ENCODE results near the gene ANGPT4. TPM values are rescaled to one million over a fixed set of nuclear protein-coding genes. Genes with fewer than 3 reads are reported as not detected.
A peak's percentile ranks its signal among the peaks of the same experiment; 100 is the strongest.

Gene ANGPT4
- total RNA-seq, 1 experiment from 2014 or later, result not detected

DNA sequence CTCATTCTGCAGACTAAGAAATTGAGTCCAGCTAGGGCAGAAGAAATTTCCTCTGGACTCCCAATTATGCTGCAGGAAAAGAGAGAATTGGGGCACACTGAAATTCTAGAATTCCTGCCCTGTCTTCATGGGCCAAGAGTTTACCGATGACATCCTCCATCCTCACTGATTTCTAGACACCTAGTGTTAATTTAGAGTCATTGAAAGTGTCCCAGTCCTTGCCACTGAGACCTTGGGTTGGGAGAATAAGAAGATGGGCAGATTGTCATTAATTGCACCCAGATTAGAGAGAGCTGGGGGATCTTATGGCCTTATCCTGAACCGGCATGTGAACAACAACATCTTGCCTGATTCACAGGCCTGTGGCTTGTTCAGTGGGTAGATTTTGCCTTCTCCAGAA is 29.0 kb downstream of the ANGPT4 start:
- no TSS peak for BruUV-seq (replicated peaks)
- POLR2A ChIA-PET, result no interaction called here

DNA sequence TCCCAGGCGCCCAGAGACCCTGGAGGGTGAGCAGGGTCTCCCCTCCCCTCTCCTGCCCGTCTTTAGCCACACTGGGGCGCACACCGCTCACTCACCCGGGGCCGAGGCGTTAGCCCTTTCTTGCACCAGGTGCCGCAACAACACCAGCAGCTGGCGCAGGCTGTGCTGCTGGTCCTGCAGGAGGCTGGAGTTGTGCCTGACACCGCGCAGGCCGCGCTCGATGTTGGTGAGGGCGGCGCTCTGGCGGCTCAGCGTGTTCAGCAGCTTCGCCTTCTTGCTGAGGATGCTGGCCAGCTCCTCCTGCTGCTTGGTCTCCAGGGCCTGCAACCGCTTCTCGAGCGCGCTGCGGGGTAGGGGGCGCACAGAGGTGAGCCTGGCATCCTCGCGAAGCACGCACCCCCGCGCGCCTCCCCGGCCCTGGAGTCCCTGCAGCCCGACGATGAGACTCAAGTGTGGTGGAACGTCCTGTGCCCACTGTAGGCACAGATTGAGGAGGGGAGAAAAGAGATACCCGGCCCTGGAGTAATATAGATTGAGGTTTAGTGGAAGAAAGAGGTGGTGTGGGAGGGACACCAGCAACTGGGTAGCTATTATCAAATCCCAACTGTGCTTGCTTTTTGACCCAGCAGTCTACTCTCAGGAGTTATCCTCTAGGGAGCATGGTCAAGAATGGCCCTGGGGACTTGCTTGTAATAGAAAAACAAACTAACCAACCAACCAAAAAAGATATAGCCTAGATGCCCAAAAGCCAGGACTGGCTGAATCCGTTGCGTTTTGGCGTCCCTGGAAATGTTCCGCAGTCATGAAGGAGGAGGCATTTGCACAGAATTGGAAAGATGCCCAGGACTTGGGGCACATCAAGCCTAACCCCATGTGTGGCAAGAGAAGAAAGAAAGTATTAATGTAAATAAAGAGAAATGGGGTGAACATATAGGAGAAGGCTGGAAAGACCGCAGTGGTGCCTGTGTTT is 30.9 kb downstream of the ANGPT4 start:
- DNase-seq (ENCODE audit: low read depth, low spot score), result no peak
- no peak for ATAC-seq
- ChIA-PET POLR2A (no interaction called here), CTCF (no interaction called here)
- in situ Hi-C loops (cut with HindIII; ENCODE audit: low pct_unique_long_range_greater_than_20kb, low sequenced_read_pairs) (no loop called here), intact Hi-C loops (cut with micrococcal nuclease; ENCODE audit: unreplicated experiment) (no loop called here)
- H3K4me3 ChIP-seq (ENCODE audit: low read depth in 2 of 2, low read length in 2 of 2), result no peak overlapping the region
- no peak for TF ChIP-seq POLR2AphosphoS5 (IDR thresholded peaks at IDR 0.05; ENCODE audit: low read depth, low read length)
- TF ChIP-seq, protein P1, sequence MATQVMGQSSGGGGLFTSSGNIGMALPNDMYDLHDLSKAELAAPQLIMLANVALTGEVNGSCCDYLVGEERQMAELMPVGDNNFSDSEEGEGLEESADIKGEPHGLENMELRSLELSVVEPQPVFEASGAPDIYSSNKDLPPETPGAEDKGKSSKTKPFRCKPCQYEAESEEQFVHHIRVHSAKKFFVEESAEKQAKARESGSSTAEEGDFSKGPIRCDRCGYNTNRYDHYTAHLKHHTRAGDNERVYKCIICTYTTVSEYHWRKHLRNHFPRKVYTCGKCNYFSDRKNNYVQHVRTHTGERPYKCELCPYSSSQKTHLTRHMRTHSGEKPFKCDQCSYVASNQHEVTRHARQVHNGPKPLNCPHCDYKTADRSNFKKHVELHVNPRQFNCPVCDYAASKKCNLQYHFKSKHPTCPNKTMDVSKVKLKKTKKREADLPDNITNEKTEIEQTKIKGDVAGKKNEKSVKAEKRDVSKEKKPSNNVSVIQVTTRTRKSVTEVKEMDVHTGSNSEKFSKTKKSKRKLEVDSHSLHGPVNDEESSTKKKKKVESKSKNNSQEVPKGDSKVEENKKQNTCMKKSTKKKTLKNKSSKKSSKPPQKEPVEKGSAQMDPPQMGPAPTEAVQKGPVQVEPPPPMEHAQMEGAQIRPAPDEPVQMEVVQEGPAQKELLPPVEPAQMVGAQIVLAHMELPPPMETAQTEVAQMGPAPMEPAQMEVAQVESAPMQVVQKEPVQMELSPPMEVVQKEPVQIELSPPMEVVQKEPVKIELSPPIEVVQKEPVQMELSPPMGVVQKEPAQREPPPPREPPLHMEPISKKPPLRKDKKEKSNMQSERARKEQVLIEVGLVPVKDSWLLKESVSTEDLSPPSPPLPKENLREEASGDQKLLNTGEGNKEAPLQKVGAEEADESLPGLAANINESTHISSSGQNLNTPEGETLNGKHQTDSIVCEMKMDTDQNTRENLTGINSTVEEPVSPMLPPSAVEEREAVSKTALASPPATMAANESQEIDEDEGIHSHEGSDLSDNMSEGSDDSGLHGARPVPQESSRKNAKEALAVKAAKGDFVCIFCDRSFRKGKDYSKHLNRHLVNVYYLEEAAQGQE (IDR thresholded peaks at IDR 0.05; ENCODE audit: insufficient read depth in 1 of 2, low read depth in 2 of 2, low read length in 1 of 2), result 0 out of 4 replicates have a peak, but pooled peaks of 1 of the 2 experiments have one; percentile 56
- H3K36me3 ChIP-seq (ENCODE audit: control insufficient read depth, insufficient read depth, low read length), result no peaks in the 10 kb centered on the region
- H3K4me1 ChIP-seq (ENCODE audit: control insufficient read depth, insufficient read depth, low read length), result peaks cover 5% of the 10 kb centered on the region; the same call in 1 of the 2 replicates
- H3K9me3 ChIP-seq (ENCODE audit: control insufficient read depth, insufficient read depth, low read depth, low read length), result no peaks in the 10 kb centered on the region
- H3K27ac ChIP-seq (ENCODE audit: low read length), result no peak overlapping the region
- no TSS peak for BruUV-seq (replicated peaks)
- H3K27me3 ChIP-seq (ENCODE audit: control insufficient read depth, insufficient read depth, low read length), result no peaks in the 10 kb centered on the region

More for the DNA sequence above, 29.0 kb downstream of the ANGPT4 start:
- no peaks in the 10 kb centered on the region for H3K27me3 ChIP-seq (ENCODE audit: control insufficient read depth, insufficient read depth, low read length)
- H3K36me3 ChIP-seq (ENCODE audit: control insufficient read depth, insufficient read depth, low read length), result no peaks in the 10 kb centered on the region
- no peaks in the 10 kb centered on the region for H3K4me1 ChIP-seq (ENCODE audit: control insufficient read depth, insufficient read depth, low read length)
- no peak overlapping the region for H3K4me3 ChIP-seq (ENCODE audit: low read depth in 2 of 2, low read length in 2 of 2)
- intact Hi-C loops (cut with micrococcal nuclease; ENCODE audit: unreplicated experiment) (no loop called here), in situ Hi-C loops (cut with HindIII; ENCODE audit: low pct_unique_long_range_greater_than_20kb, low sequenced_read_pairs) (no loop called here)
- TF ChIP-seq, protein P2, sequence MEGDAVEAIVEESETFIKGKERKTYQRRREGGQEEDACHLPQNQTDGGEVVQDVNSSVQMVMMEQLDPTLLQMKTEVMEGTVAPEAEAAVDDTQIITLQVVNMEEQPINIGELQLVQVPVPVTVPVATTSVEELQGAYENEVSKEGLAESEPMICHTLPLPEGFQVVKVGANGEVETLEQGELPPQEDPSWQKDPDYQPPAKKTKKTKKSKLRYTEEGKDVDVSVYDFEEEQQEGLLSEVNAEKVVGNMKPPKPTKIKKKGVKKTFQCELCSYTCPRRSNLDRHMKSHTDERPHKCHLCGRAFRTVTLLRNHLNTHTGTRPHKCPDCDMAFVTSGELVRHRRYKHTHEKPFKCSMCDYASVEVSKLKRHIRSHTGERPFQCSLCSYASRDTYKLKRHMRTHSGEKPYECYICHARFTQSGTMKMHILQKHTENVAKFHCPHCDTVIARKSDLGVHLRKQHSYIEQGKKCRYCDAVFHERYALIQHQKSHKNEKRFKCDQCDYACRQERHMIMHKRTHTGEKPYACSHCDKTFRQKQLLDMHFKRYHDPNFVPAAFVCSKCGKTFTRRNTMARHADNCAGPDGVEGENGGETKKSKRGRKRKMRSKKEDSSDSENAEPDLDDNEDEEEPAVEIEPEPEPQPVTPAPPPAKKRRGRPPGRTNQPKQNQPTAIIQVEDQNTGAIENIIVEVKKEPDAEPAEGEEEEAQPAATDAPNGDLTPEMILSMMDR (IDR thresholded peaks at IDR 0.05), result no peak
- TF ChIP-seq TCF7L2 (IDR thresholded peaks at IDR 0.05; ENCODE audit: low read depth, low read length) (no peak), SIN3A (IDR thresholded peaks at IDR 0.05; ENCODE audit: borderline replicate concordance, insufficient read depth, low read depth, low read length) (no peak), POLR2AphosphoS5 (IDR thresholded peaks at IDR 0.05; ENCODE audit: low read depth, low read length) (no peak)
- TF ChIP-seq, protein P1 (IDR thresholded peaks at IDR 0.05; ENCODE audit: insufficient read depth in 1 of 2, low read depth in 2 of 2, low read length in 1 of 2), result no peak
- CTCF ChIA-PET, result no interaction called here
- no peak for ATAC-seq
- no peaks in the 10 kb centered on the region for H3K9me3 ChIP-seq (ENCODE audit: control insufficient read depth, insufficient read depth, low read depth, low read length)
- no peak for DNase-seq (ENCODE audit: low read depth, low spot score)
- H3K27ac ChIP-seq (ENCODE audit: low read length), result no peak overlapping the region
